Right atrium auricular region (tissue), 2 donors: ENCODE data around the gene C4orf33. TPM values are rescaled to one million over a fixed set of nuclear protein-coding genes. Genes with fewer than 3 reads are reported as not detected.

ENCODE experiments used
- DNase-seq: peaks from one replicate; pipeline ENCODE4 v3.0.0-alpha.2; 2019; ENCODE audit warnings: low spot score
- H3K27ac ChIP-seq, 2 donors: fragments of 200-600 bp; sonication (generic); 1 replicate in 1 of 2; 2 replicates in 1 of 2; pipeline ENCODE4 v1.5.1; 2016 to 2019
- H3K27me3 ChIP-seq, 2 donors: fragments of 200-600 bp; sonication (generic); one replicate each; pipeline versions ENCODE4 v1.5.1 to v1.6.0; 2017 to 2019
- H3K36me3 ChIP-seq: fragments of 200-600 bp; sonication (generic); one replicate; pipeline ENCODE4 v1.5.1; 2016
- H3K4me1 ChIP-seq, 2 donors: fragments of 200-600 bp; sonication (generic); one replicate each; pipeline versions ENCODE4 v1.5.1 to v1.6.0; 2017 to 2019
- H3K4me3 ChIP-seq, 2 donors: fragments of 200-600 bp; sonication (generic); 1 replicate in 1 of 2; 2 replicates in 1 of 2; pipeline ENCODE4 v1.5.1; 2017 to 2019; ENCODE audit warnings: mild to moderate bottlenecking in 1 of 2, moderate library complexity in 1 of 2
- H3K9me3 ChIP-seq, 2 donors: fragments of 200-600 bp; sonication (generic); one replicate each; pipeline ENCODE4 v1.5.1; 2019
- CTCF ChIP-seq, 2 donors: fragments of 200-600 bp; sonication (generic); IDR thresholded peaks; one replicate each; pipeline ENCODE4 v1.5.1; 2019; ENCODE audit warnings: antibody characterized with exemption in 2 of 2
- total RNA-seq, 2 donors: library from RNA; depleted of rRNA; stranded (reverse); fragments of >200 nt; gene quantifications; one replicate each; pipeline ENCODE4 v1.1.0, GENCODE V29; 2016

C4orf33 gene
- total RNA-seq, 2 donors from 2014 or later: 3.5 to 6.8 TPM

GRCh38 chr4:129077326-129077725 lies 18.6 kb upstream of the C4orf33 start:
- H3K9me3 ChIP-seq: no peaks in the 10 kb centered on the region

DNA sequence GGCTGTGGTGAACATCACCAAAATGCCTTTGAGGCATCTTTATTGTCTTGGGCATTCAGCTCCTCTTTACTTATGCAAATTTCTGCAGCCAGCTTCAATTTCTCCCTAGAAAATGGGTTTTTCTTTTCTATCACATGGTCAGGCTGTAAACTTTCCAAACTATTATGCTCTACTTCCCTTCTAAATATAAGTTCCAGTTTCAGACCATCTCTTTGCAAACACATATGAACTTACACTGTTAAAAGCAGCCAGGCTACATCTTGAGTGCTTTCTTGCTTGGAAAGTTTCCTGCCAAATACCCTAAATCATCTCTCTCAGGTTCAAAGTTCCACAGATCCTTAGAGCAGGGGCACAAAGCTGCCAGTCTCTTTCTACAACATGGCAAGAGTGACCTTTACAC lies 15.8 kb upstream of the C4orf33 start:
- H3K4me1 ChIP-seq: no peaks in the 10 kb centered on the region
- H3K9me3 ChIP-seq: no peaks in the 10 kb centered on the region
- no peaks in the 10 kb centered on the region for H3K27me3 ChIP-seq
- no peak for TF ChIP-seq CTCF (IDR thresholded peaks at IDR 0.05)
- DNase-seq: no peak
- no peak overlapping the region for H3K27ac ChIP-seq
- peaks cover 14% of the 10 kb centered on the region for H3K36me3 ChIP-seq
- no peak overlapping the region for H3K4me3 ChIP-seq

More at GRCh38 chr4:129077326-129077725, 18.6 kb upstream of the C4orf33 start:
- Histone ChIP-seq H3K4me1 (no peaks in the 10 kb centered on the region), H3K4me3 (no peak overlapping the region), H3K36me3 (peaks cover 14% of the 10 kb centered on the region), H3K27ac (no peak overlapping the region), H3K27me3 (no peaks in the 10 kb centered on the region)
- no peak for DNase-seq
- TF ChIP-seq CTCF (IDR thresholded peaks at IDR 0.05): no peak

DNA sequence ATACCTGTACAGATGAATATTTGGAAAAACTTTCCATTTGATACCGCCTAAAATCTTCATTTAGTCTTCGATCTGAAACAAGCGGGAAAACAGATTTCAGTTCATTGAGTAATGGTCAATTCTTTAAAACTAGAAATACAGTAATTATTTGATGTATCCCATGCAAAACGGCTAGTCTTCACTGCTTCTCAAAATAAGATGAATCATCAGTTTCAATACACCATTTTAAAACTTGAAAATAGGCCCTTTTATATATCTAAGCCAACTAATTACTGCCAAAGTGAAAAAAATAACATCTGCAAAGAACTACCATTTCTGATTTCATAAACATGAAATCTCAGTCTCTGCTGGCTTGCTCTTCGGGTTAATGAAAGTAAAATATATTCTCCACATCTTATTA lies 13.7 kb upstream of the C4orf33 start:
- no peaks in the 10 kb centered on the region for H3K4me1 ChIP-seq
- H3K27me3 ChIP-seq: no peaks in the 10 kb centered on the region
- TF ChIP-seq CTCF (IDR thresholded peaks at IDR 0.05): no peak
- peaks cover 14% of the 10 kb centered on the region for H3K36me3 ChIP-seq
- no peak overlapping the region for H3K4me3 ChIP-seq
- H3K9me3 ChIP-seq: no peaks in the 10 kb centered on the region
- H3K27ac ChIP-seq: no peak overlapping the region
- DNase-seq: no peak

- Histone ChIP-seq H3K36me3 (peaks cover 8% of the 10 kb centered on the region), H3K27me3 (no peaks in the 10 kb centered on the region), H3K4me1 (no peaks in the 10 kb centered on the region), H3K9me3 (no peaks in the 10 kb centered on the region), H3K27ac (no peak overlapping the region), H3K4me3 (no peak overlapping the region)
- no peak for DNase-seq
- TF ChIP-seq CTCF (IDR thresholded peaks at IDR 0.05): no peak
These were observed 10.5 kb upstream of the C4orf33 start for GRCh38 chr4:129085472-129085871.

DNA sequence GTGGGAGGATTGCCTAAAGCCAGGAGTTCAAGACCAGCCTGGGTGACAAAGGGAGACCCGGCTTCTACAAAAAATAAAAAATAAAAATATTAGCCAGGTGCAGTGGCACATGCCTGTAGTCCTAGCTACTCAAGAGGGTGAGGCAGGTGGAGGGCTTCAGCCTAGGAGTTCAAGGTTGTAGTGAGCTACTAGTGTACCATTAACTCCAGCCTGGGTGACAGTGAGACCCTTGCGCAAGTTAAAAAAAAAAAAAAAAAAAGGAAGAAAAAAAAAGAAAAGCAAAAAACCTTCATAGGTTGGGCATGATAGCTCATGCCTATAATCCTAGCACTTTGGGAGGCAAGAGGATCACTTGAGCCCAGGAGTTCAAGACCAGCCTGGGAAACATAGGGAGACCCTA lies 8.4 kb upstream of the C4orf33 start:
- Histone ChIP-seq H3K36me3 (no peaks in the 10 kb centered on the region), H3K27me3 (no peaks in the 10 kb centered on the region), H3K4me1 (peaks cover 0 to 17% of the 10 kb centered on the region in 2 donors), H3K4me3 (no peak overlapping the region), H3K9me3 (no peaks in the 10 kb centered on the region), H3K27ac (no peak overlapping the region)
- TF ChIP-seq CTCF (IDR thresholded peaks at IDR 0.05): no peak
- DNase-seq: no peak

DNA sequence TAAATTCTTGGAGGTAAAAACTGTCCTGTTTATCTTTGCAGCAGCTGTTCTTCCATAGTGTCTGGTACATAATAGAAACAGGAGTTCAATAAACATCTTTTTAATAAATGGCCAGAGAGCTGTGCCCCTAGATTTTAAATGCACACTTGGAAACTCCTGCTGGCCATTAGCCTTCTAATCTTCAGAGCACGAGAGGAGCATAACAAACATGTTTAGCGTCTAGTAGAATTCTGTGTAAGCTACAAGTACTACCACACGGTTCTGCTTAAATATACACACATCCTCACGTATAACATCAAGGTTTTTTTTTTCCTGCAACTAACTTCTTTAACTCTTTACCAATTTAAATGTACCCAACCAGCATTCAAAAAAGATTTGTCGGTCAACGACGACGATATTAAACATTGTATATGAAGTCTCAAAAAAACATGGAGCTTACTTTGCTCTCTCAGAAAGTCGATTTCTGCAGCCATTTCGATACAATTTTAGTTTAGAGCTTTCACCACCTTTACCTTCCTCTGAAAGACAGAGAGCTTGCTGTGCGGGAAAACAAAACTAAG lies 3.2 kb upstream of the C4orf33 start:
- no peaks in the 10 kb centered on the region for H3K27me3 ChIP-seq
- peaks cover 0 to 36% of the 10 kb centered on the region in 2 donors for H3K4me1 ChIP-seq
- peak overlapping the region; percentile 76 to 84 for H3K4me3 ChIP-seq
- DNase-seq: no peak
- no peak for TF ChIP-seq CTCF (IDR thresholded peaks at IDR 0.05)
- no peaks in the 10 kb centered on the region for H3K36me3 ChIP-seq
- no peaks in the 10 kb centered on the region for H3K9me3 ChIP-seq
- peak overlapping the region; percentile 96 to 98 for H3K27ac ChIP-seq
